Keratinocyte (primary cell): ENCODE measurements around the gene GAS2.

Experiments used
- EZH2 ChIP-seq: IDR thresholded peaks from one replicate; pipeline ENCODE4 v1.6.1; 2012; ENCODE audit warnings: inconsistent platforms, mild to moderate bottlenecking, low read length, moderate library complexity
- TF ChIP-seq, protein P1 (sequence below), 3 experiments: IDR thresholded peaks in 1 of 3; conservative IDR thresholded peaks in 1 of 3; optimal IDR thresholded peaks in 1 of 3; 2 replicates in 2 of 3; 3 replicates in 1 of 3; pipeline versions ENCODE3 to v1.5.1; 2011; ENCODE audit warnings: low read length in 3 of 3, mild to moderate bottlenecking in 3 of 3, moderate library complexity in 2 of 3, control low read depth in 1 of 3, inconsistent platforms in 1 of 3; ENCODE audit not compliant: insufficient read depth in 2 of 3; ENCODE audit errors: extremely low read depth in 1 of 3

- TF ChIP-seq, protein P1, sequence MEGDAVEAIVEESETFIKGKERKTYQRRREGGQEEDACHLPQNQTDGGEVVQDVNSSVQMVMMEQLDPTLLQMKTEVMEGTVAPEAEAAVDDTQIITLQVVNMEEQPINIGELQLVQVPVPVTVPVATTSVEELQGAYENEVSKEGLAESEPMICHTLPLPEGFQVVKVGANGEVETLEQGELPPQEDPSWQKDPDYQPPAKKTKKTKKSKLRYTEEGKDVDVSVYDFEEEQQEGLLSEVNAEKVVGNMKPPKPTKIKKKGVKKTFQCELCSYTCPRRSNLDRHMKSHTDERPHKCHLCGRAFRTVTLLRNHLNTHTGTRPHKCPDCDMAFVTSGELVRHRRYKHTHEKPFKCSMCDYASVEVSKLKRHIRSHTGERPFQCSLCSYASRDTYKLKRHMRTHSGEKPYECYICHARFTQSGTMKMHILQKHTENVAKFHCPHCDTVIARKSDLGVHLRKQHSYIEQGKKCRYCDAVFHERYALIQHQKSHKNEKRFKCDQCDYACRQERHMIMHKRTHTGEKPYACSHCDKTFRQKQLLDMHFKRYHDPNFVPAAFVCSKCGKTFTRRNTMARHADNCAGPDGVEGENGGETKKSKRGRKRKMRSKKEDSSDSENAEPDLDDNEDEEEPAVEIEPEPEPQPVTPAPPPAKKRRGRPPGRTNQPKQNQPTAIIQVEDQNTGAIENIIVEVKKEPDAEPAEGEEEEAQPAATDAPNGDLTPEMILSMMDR (optimal IDR thresholded peaks at IDR 0.05 in 1 of 3, IDR thresholded peaks at IDR 0.05 in 1 of 3, conservative IDR thresholded peaks at IDR 0.05 in 1 of 3; ENCODE audit: extremely low read depth in 1 of 3, insufficient read depth in 2 of 3, low read length in 3 of 3): no peak
- no peak for TF ChIP-seq EZH2
Observed at GRCh38 chr11:22626573-22627239, 39.7 kb upstream of the GAS2 start.
